ENCODE results near the gene RAB1A. TPM values are rescaled to one million over a fixed set of nuclear protein-coding genes. Genes with fewer than 3 reads are reported as not detected.

Gene RAB1A
- polyA plus RNA-seq, 1 donor (not counting 4 experiments of a cell fraction or from before 2014, with no cell fraction given): 274 TPM

DNA sequence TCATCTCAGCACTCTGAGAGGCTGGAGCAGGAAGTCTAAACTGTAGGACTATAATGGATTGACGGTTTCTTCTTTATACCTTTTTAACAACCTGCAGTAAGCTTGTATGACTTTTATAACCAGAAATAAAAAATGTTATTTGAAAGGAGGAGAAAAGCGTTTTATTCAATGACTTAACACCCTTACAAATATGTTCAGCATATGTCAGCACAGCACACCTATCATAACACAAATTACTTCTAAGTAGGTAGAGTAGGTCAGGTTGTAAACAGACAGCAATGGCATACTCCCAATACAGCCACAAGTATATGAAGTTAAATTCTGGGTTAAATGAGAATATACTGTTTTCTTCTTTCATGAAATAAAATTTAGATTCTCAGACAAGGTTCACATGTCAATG lies 16.1 kb downstream of the RAB1A start:
- TF ChIP-seq, protein P1, sequence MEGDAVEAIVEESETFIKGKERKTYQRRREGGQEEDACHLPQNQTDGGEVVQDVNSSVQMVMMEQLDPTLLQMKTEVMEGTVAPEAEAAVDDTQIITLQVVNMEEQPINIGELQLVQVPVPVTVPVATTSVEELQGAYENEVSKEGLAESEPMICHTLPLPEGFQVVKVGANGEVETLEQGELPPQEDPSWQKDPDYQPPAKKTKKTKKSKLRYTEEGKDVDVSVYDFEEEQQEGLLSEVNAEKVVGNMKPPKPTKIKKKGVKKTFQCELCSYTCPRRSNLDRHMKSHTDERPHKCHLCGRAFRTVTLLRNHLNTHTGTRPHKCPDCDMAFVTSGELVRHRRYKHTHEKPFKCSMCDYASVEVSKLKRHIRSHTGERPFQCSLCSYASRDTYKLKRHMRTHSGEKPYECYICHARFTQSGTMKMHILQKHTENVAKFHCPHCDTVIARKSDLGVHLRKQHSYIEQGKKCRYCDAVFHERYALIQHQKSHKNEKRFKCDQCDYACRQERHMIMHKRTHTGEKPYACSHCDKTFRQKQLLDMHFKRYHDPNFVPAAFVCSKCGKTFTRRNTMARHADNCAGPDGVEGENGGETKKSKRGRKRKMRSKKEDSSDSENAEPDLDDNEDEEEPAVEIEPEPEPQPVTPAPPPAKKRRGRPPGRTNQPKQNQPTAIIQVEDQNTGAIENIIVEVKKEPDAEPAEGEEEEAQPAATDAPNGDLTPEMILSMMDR (optimal IDR thresholded peaks at IDR 0.05 in 1 of 3, IDR thresholded peaks at IDR 0.05 in 1 of 3, conservative IDR thresholded peaks at IDR 0.05 in 1 of 3; ENCODE audit: extremely low read depth in 1 of 3, insufficient read depth in 2 of 3, low read length in 3 of 3): no peak
- no peak for TF ChIP-seq EZH2 (IDR thresholded peaks at IDR 0.05; ENCODE audit: low read length)
- Histone ChIP-seq H3K27me3 (ENCODE audit: control insufficient read depth, extremely low read depth, insufficient read depth, low read length) (no peaks in the 10 kb centered on the region), H3K9me3 (ENCODE audit: control insufficient read depth, low read depth, low read length) (no peaks in the 10 kb centered on the region), H3K9ac (ENCODE audit: control insufficient read depth, extremely low read depth, insufficient read depth, low read length) (no peak overlapping the region), H3K4me3 (ENCODE audit: control insufficient read depth in 2 of 3, extremely low read depth in 1 of 3, insufficient read depth in 2 of 3, low read depth in 1 of 3, low read length in 3 of 3) (no peak overlapping the region), H3K4me2 (ENCODE audit: control insufficient read depth, extremely low read depth, insufficient read depth, low read depth, low read length) (no peak overlapping the region), H3K9me1 (ENCODE audit: control insufficient read depth, extremely low read depth, insufficient read depth, low read length) (no peaks in the 10 kb centered on the region), H3K4me1 (ENCODE audit: control insufficient read depth, extremely low read depth, insufficient read depth, low read length) (no peaks in the 10 kb centered on the region), H3K36me3 (ENCODE audit: control insufficient read depth in 2 of 2, extremely low read depth in 1 of 2, insufficient read depth in 2 of 2, low read length in 2 of 2) (peaks cover 0 to 6% of the 10 kb centered on the region in 2 experiments), H4K20me1 (ENCODE audit: control insufficient read depth, extremely low read depth, insufficient read depth, low read length) (peaks cover 50% of the 10 kb centered on the region), H3K27ac (ENCODE audit: control insufficient read depth, insufficient read depth, low read length) (no peak overlapping the region), H3K79me2 (ENCODE audit: control insufficient read depth, insufficient read depth, low read length) (peaks cover 96% of the 10 kb centered on the region), H2AFZ (ENCODE audit: control insufficient read depth, low read length) (no peak overlapping the region)
- dilution Hi-C loops (cut with MboI; ENCODE audit: extremely low pct_ligation_motif_present, low sequenced_read_pairs): no loop called here
- no peak for DNase-seq (ENCODE audit: low read depth, low spot score)
- FAIRE-seq: no peak

- Histone ChIP-seq H3K79me2 (ENCODE audit: control insufficient read depth, insufficient read depth, low read length) (peaks cover 96% of the 10 kb centered on the region), H3K9ac (ENCODE audit: control insufficient read depth, extremely low read depth, insufficient read depth, low read length) (no peak overlapping the region), H3K9me3 (ENCODE audit: control insufficient read depth, low read depth, low read length) (no peaks in the 10 kb centered on the region), H3K4me3 (ENCODE audit: control insufficient read depth in 2 of 3, extremely low read depth in 1 of 3, insufficient read depth in 2 of 3, low read depth in 1 of 3, low read length in 3 of 3) (no peak overlapping the region), H3K36me3 (ENCODE audit: control insufficient read depth in 2 of 2, extremely low read depth in 1 of 2, insufficient read depth in 2 of 2, low read length in 2 of 2) (peaks cover 0 to 6% of the 10 kb centered on the region in 2 experiments), H2AFZ (ENCODE audit: control insufficient read depth, low read length) (no peak overlapping the region), H3K4me1 (ENCODE audit: control insufficient read depth, extremely low read depth, insufficient read depth, low read length) (no peaks in the 10 kb centered on the region), H3K27ac (ENCODE audit: control insufficient read depth, insufficient read depth, low read length) (no peak overlapping the region), H3K9me1 (ENCODE audit: control insufficient read depth, extremely low read depth, insufficient read depth, low read length) (no peaks in the 10 kb centered on the region), H3K4me2 (ENCODE audit: control insufficient read depth, extremely low read depth, insufficient read depth, low read depth, low read length) (no peak overlapping the region), H4K20me1 (ENCODE audit: control insufficient read depth, extremely low read depth, insufficient read depth, low read length) (peaks cover 46% of the 10 kb centered on the region), H3K27me3 (ENCODE audit: control insufficient read depth, extremely low read depth, insufficient read depth, low read length) (no peaks in the 10 kb centered on the region)
- DNase-seq (ENCODE audit: low read depth, low spot score): no peak
- TF ChIP-seq, protein P1 (optimal IDR thresholded peaks at IDR 0.05 in 1 of 3, IDR thresholded peaks at IDR 0.05 in 1 of 3, conservative IDR thresholded peaks at IDR 0.05 in 1 of 3; ENCODE audit: extremely low read depth in 1 of 3, insufficient read depth in 2 of 3, low read length in 3 of 3): no peak
- no peak for TF ChIP-seq EZH2 (IDR thresholded peaks at IDR 0.05; ENCODE audit: low read length)
- dilution Hi-C loops (cut with MboI; ENCODE audit: extremely low pct_ligation_motif_present, low sequenced_read_pairs): no loop called here
- no peak for FAIRE-seq
Observed at GRCh38 chr2:65113229-65113628, 16.7 kb downstream of the RAB1A start.
